ENCODE measurements around the gene ADIPOQ. TPM values are rescaled to one million over a fixed set of nuclear protein-coding genes. Genes with fewer than 3 reads are reported as not detected.

ADIPOQ gene
- total RNA-seq, 1 experiment from 2014 or later = not detected

DNA sequence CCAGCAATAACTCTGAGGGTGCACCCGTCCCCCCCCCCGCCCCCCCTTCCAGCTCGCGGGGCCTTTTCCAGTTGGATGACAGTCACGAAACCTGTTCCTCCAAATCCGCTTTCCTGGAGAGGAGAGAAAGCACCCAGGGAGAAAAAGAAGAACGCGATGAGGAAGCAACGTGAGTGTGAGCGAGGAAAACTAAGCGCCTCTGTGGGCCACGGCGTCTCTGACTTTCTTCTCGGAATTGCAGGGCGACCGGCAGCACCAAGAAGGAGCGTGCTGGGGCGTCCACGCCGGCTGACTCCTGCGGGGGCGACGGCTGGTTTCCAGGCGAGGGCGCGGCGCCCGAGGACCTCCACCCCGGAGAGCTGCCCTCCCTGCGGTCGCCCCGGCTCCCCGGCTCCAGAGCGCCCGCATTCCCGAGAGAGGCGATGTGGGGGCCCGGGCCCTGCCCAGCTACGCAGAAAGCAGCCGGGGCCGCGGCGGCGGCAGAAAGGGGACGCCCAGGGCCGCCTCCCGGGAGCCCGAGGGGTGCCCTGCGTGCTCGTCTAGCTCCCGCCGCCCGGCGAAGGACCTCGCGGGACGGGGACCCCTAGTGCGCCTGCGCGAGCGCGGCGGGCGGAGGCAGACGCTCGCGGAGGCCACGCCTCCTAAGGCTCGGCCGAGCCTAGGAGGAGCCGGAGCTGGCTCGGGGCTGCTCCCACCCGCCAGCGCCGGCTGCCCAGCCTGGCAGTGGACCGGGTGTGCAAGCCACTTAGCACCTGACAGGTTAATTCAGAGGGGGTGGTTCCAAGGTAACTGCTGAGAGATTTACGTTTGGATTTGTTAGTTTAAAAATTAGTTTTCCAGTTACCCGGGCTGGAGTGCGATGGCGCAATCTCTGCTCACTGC, 15.3 kb upstream of the ADIPOQ start:
- Mint-ChIP-seq H3K27ac (ENCODE audit: low read depth, unreplicated experiment) (no peak overlapping the region), H3K9me3 (ENCODE audit: unreplicated experiment) (no peaks in the 10 kb centered on the region), H3K36me3 (ENCODE audit: insufficient read depth, unreplicated experiment) (no peaks in the 10 kb centered on the region), H3K4me3 (ENCODE audit: unreplicated experiment) (peak overlapping the region; percentile 73), H3K27me3 (ENCODE audit: insufficient read depth, unreplicated experiment) (peaks cover 44% of the 10 kb centered on the region), H3K4me1 (ENCODE audit: insufficient read depth, unreplicated experiment) (peaks cover 12% of the 10 kb centered on the region)
- no peak for TF ChIP-seq CTCF (IDR thresholded peaks at IDR 0.05; ENCODE audit: unreplicated experiment)
- BruUV-seq (replicated peaks) = no TSS peak
- ChIA-PET POLR2A (interaction anchor here (0.6 to 2.8 kb wide), 13 partner anchors 20 to 362 kb away, joined by 3 to 14 read pairs (median 4); partner anchors contain the start of genes DNAJB11, EIF4A2 and RFC4), CTCF (interaction anchor here (0.5 to 1.7 kb wide), 7 partner anchors 9 to 341 kb away, joined by 3 to 5 read pairs (median 3); no protein-coding TSS in a partner anchor)
- intact Hi-C loops (cut with micrococcal nuclease) = no loop called here
- peak; percentile 88 for DNase-seq (ENCODE audit: unreplicated experiment)

- peaks cover 12% of the 10 kb centered on the region for H3K4me1 Mint-ChIP-seq (ENCODE audit: insufficient read depth, unreplicated experiment)
- H3K27ac Mint-ChIP-seq (ENCODE audit: low read depth, unreplicated experiment) = no peak overlapping the region
- no peak for DNase-seq (ENCODE audit: unreplicated experiment)
- POLR2A ChIA-PET = interaction anchor here (0.5 to 2.2 kb wide), 2 partner anchors 104 to 1364 kb away, joined by 3 to 8 read pairs; no protein-coding TSS in a partner anchor
- CTCF ChIA-PET = interaction anchor here (0.6 to 1.7 kb wide), 5 partner anchors 213 to 1098 kb away, joined by 3 to 5 read pairs (median 4); no protein-coding TSS in a partner anchor
- intact Hi-C loops (cut with micrococcal nuclease) = no loop called here
- H3K9me3 Mint-ChIP-seq (ENCODE audit: unreplicated experiment) = no peaks in the 10 kb centered on the region
- H3K27me3 Mint-ChIP-seq (ENCODE audit: insufficient read depth, unreplicated experiment) = peaks cover 55% of the 10 kb centered on the region
- no TSS peak for BruUV-seq (replicated peaks)
- no peaks in the 10 kb centered on the region for H3K36me3 Mint-ChIP-seq (ENCODE audit: insufficient read depth, unreplicated experiment)
- H3K4me3 Mint-ChIP-seq (ENCODE audit: unreplicated experiment) = no peak overlapping the region
- TF ChIP-seq CTCF (IDR thresholded peaks at IDR 0.05; ENCODE audit: unreplicated experiment) = no peak
Observed at GRCh38 chr3:186828340-186828739, 14.2 kb upstream of the ADIPOQ start.

- no peak for DNase-seq (ENCODE audit: unreplicated experiment)
- ChIA-PET POLR2A (no interaction called here), CTCF (interaction anchor here (0.7 kb wide), 1 partner anchor 17 kb away, joined by 3 read pairs; no protein-coding TSS in a partner anchor)
- no TSS peak for BruUV-seq (replicated peaks)
- H3K4me3 Mint-ChIP-seq (ENCODE audit: unreplicated experiment) = no peak overlapping the region
- H3K27ac Mint-ChIP-seq (ENCODE audit: low read depth, unreplicated experiment) = no peak overlapping the region
- H3K9me3 Mint-ChIP-seq (ENCODE audit: unreplicated experiment) = no peaks in the 10 kb centered on the region
- TF ChIP-seq CTCF (IDR thresholded peaks at IDR 0.05; ENCODE audit: unreplicated experiment) = no peak
- H3K27me3 Mint-ChIP-seq (ENCODE audit: insufficient read depth, unreplicated experiment) = peaks cover 60% of the 10 kb centered on the region
- no peaks in the 10 kb centered on the region for H3K36me3 Mint-ChIP-seq (ENCODE audit: insufficient read depth, unreplicated experiment)
- H3K4me1 Mint-ChIP-seq (ENCODE audit: insufficient read depth, unreplicated experiment) = peaks cover under 1% of the 10 kb centered on the region
- intact Hi-C loops (cut with micrococcal nuclease) = no loop called here
Observed at GRCh38 chr3:186831798-186832197, 10.7 kb upstream of the ADIPOQ start.

DNA sequence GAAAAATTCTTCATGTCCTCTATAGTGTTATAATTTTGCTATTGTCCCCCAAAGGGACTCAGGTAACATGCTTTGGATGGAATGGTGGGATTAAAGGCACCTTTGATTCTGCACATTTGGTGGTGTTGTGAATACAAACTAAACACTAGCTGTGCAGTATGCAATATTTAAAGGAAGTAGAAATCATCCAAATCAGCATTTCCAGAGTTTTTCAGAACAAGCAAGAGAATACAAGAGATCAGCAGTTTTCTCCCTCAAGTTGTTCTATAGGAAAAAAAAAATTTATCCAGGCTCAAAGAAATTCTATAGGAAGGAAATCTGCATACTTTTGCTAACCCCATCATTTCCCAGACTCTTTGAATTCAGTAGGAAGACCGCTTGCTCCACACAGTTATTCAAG, 10.2 kb upstream of the ADIPOQ start:
- Mint-ChIP-seq H3K4me3 (ENCODE audit: unreplicated experiment) (no peak overlapping the region), H3K36me3 (ENCODE audit: insufficient read depth, unreplicated experiment) (no peaks in the 10 kb centered on the region), H3K9me3 (ENCODE audit: unreplicated experiment) (no peaks in the 10 kb centered on the region), H3K27ac (ENCODE audit: low read depth, unreplicated experiment) (no peak overlapping the region), H3K4me1 (ENCODE audit: insufficient read depth, unreplicated experiment) (no peaks in the 10 kb centered on the region), H3K27me3 (ENCODE audit: insufficient read depth, unreplicated experiment) (peaks cover 60% of the 10 kb centered on the region)
- DNase-seq (ENCODE audit: unreplicated experiment) = no peak
- POLR2A ChIA-PET = no interaction called here
- TF ChIP-seq CTCF (IDR thresholded peaks at IDR 0.05; ENCODE audit: unreplicated experiment) = no peak
- BruUV-seq (replicated peaks) = no TSS peak
- intact Hi-C loops (cut with micrococcal nuclease) = no loop called here
- CTCF ChIA-PET = no interaction called here

All from MCF 10A (cell line).